Smooth muscle cell of trachea (primary cell): Measurements from ENCODE around the gene ALKBH2. TPM values are rescaled to one million over a fixed set of nuclear protein-coding genes. Genes with fewer than 3 reads are reported as not detected.

Experiments used
- total RNA-seq: library from RNA; depleted of rRNA; stranded (reverse); fragments of >200 nt; gene quantifications from 2 replicates; pipeline ENCODE4 v1.2.1, GENCODE V29; 2014

ALKBH2 gene
- 16.9 and 19.9 TPM in 2 replicates for total RNA-seq

DNA sequence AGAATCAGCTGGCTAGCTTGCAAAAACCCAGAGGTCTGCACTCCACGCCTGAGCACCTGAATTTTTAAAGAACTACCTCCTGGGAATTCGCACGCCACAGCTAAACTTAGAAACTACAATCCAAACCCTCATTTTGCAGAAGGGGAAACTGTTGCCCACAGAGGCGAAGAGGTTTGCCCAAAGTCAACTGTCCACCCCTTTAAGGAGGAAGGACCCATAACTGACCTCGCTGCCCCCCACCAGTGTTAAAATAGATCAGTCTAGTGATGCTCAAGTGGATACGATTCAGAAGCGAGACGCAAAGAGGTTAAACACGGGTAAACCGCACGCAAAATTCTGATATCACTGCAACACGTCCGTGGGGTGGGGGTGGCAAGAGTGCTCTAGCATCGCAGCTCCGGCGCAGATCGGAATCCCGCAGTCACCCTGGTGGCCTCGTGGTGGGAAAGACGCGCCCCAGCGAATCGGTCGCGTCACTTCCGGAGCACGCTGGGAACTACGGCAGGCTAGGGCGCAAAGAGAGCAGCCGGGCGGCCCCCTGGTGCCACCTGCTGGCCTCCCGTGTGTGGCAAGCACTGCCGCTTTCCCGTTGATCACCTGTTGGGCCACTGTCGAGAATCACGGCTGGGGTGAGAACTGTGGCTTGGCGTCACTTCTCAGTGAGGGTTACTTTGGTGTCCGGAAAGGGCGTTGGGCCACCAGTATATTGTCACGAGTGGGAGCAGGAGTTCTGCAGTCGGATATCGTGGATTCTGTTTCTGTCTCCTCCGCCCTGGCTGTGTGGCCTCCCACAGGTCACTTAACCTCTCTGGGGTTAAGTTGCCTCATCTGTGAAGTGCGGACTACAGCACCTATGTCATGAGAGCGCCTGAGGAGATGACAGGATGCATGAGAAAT, at the start of gene ALKBH2:
ALKBH2 (minus strand) TSS at position 451 of the 897 bp plus-strand sequence. CDS start 686 bp downstream, outside the sequence.

DNA sequence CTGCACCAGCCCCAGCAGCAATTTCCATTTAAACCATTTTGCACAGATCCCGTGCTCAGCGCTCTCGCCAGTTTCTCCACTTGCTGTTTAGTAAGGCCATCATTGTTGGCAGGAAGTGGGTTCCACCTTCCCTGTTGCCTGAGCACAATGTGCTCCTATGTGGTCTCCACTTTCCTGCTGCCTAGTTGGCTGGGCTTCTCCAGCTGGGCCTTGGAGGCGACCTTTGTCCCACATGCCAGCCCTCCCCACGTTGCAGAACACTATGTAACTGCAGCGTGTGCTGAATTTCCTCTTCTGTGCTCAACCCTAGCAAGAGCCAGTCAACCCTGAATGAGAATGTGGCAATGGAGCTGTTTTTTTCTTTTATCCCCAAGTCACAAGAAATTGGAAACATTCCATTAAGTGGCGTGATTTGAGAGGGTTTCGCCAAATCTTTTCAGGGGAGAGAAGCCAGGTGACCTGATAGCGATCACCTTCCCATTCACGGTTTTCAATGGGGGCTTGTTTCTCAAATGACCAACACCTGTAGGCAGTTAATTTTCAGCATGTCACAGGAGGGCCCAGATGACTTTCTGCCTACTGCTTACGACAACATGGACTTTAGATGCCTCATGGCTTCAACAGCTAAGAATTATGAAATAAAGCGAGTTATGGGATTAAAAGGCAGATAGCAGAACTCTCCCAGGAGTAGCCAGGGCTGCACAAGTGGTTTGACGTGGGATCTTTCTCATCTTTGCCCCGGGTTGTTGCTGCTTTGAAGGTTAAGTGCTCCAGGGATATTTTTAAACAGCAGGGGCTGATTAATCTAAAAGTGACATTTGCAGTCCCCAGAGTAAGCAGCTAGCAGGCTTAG, 22.7 kb upstream of the ALKBH2 start, which contains the start of gene ACACB:
ACACB (plus strand) TSS at position 830 of the 853 bp plus-strand sequence. CDS start 22,819 bp downstream, outside the sequence.

GRCh38 chr12:109097435-109098182, 4.3 kb upstream of the ALKBH2 start, which contains the start of gene UNG:
UNG (plus strand) TSS chr12:109097597; CDS start chr12:109097680, 83 bp downstream.

DNA sequence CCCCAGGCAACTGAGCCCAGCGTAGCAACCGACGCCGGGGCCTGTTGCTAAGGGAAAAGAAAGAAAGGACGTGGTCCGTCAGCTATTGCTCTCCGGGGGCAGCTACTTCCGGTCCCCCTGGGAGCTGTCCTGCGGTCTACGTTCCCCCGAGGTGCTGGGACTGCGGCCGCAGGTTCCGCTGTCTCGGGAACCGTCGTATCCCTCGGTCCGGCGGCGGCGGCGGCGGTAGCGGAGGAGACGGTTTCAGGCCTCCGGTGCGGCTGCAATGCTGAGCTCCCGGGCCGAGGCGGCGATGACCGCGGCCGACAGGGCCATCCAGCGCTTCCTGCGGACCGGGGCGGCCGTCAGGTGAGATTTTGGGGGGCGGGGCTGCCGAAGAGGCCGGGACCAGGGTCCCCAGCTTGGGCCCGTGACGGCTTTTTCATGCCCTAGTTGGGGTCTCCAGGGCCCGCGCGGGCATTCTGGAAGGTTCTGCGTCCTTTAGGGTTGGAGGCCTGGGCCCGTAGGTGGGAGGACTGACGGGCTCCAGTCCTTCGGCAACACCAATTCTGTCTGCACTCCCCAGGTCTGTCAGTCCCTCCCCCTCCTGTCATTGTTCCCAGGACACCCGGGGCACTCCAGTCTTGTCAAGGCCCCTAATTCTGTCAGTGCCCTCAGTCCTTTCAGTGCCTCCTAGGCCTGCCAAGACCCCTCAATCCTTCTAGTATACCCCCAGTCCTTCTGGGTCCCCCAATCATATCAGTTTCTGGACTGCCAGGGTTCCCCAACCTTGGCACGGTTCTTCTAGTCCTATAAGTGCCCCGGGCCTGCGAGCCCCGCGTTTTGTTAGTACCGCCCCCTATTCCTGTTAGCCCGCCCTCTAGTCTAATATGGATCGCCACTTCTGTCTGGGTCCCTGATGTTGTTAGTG, 40.6 kb downstream of the ALKBH2 start, which contains the start of gene USP30:
USP30 (plus strand) TSS at position 163 of the 910 bp plus-strand sequence; CDS start at position 266, 103 bp downstream.

Other genes with a start within 250 kb of the ALKBH2 start
- 19.6 and 30.1 TPM in 2 replicates for gene SSH1, start 235.9 kb downstream of the ALKBH2 start, total RNA-seq
- gene DAO, start 213.4 kb downstream of the ALKBH2 start, total RNA-seq = not detected in 2 replicates
- gene SVOP, start 72.4 kb downstream of the ALKBH2 start, total RNA-seq = not detected in 2 replicates
- 11.4 and 11.5 TPM in 2 replicates for gene USP30, start 40.9 kb downstream of the ALKBH2 start, total RNA-seq
- gene UNG, start 4.1 kb upstream of the ALKBH2 start, total RNA-seq = 15.9 and 30.3 TPM in 2 replicates
- 8.3 and 15.0 TPM in 2 replicates for gene ACACB, start 23.1 kb upstream of the ALKBH2 start, total RNA-seq
- gene FOXN4, start 215.8 kb upstream of the ALKBH2 start, total RNA-seq = not detected in 2 replicates